ENCODE data around the gene TRIM44.
A peak's percentile ranks its signal among the peaks of the same experiment; 100 is the strongest.
"Not testable (repeated sequence)": the region's sequence is repeated elsewhere in the genome, so short reads cannot be mapped to it uniquely, and the experiment has no call there.

TRIM44 gene

DNA sequence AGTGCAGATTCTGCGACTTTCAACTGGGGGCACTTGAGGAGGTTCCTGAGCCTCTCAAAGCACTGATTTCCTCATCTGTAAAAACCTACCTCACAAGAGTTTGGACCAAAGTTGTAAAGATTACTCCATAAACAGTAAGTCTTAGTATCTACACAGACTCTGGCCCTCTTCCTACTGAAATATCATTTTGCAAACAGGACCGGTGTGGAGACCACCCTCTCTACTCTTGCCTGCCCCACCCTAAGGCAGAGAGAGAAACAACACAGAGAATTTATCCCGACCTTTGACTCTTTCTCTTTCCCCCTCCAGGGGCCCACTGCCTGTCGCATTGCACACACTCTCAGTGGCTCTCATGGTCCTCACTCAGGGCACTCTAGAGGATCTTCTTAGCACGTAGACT lies 163.4 kb downstream of the TRIM44 start:
- no peak for DNase-seq

DNA sequence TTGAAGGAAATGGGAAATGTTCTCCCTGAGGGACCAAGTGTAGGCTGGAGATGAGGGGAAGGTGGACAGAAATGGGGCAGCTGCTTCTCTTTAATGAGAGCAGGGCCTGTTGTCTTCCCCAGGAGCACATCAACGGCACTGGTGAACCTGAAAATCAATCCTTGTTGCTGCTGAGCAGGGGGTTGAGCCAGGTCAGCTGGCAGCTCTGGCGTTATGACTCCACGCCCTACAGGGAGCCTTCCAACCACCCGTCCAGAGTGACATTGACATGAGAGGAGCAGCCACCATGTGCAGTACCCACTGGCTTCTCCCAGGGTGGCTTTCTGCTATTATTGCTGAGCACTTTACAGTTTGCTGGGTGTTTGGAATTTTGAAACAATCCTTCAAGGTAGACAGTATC lies 164.4 kb downstream of the TRIM44 start:
- no peak for DNase-seq

DNA sequence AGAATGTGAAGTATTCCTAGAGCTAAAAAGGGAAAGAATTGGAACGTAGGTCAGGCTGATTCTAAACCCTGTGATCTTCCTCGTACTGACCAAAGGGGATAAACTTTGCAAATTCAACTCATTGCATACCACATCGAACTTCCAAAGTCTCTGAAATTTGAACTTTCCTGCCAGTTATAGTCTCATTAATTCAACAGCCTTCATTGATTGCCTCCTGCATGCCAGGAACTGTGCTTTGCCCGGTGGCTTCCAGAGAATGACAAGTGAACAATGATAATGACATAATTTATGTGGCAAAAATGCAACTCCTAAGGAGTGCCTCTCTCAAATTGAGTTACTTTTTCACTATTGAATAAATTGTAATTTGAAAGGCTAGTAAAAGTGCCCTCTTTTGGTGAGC lies 173.6 kb downstream of the TRIM44 start:
- DNase-seq = no peak

- no peak for DNase-seq
Observed at GRCh38 chr11:35838071-35838470, 175.5 kb downstream of the TRIM44 start.

DNA sequence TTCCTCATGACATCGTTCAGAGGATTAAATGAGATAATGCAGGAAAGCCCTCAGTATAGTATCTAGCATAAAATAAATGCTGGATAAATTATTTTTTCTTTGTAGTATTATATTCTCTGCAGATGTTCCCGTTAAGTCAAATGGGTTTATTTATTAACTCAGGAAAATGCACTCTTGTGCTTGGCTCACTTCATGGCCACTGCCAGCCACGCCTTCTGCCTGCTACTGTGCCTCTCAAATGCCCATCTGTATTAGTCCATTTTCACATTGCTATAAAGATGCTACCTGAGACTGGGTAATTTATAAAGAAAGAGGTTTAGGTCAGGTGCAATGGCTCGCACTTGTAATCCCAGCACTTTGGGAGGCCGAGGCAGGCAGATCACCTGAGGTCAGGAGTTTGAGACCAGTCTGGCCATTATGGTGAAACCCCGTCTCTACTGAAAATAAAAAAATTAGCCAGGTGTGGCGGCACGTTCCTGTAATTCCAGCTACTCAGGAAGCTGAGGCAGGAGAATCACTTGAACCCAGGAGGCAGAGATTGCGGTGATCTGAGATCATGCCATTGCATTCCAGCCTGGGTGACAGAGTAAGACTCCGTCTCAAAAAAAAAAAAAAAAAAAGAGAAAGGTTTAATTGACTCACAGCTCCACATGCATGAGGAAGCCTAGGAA lies 176.3 kb downstream of the TRIM44 start:
- not testable (repeated sequence) for DNase-seq

GRCh38 chr11:35839368-35840161 lies 177.0 kb downstream of the TRIM44 start:
- no peak for DNase-seq

DNA sequence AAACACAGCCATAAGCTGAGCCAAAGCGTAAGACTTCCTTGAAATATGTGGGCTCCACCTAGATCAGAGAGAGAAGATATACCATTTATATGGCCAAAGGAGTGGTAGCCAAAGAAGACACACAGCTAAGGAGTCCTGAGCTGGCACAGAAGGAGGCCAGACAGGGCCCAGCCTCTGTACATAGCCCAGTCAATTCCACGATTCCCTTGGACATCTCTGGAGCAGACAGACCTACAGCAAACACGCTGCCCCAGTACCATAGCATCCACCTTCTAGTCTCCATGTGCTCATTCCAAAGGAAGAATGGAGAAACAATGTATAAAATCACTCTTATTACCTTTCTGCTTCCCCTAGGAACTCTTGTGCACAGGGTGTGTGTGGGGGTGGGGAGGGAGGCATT lies 179.2 kb downstream of the TRIM44 start:
- no peak for DNase-seq

GRCh38 chr11:35842958-35843357 lies 180.4 kb downstream of the TRIM44 start:
- no peak for DNase-seq

DNA sequence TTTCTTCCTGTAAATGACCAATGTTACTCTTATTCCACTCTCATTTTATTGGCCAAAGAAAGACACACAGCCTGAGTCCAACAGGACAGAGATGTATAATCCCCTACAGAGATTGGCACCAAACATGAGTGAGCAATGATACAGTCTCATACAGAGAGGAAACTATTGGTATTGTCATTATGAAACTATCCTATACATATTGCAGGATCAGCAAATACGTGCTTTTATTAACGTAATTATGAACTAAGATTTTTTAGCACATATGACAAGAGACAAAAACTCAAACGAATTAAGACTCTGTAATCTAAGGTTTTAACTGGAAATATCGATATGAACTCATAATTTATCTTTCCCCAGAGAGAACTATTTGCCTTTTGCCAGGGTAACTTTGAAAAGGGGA lies 182.0 kb downstream of the TRIM44 start:
- DNase-seq = no peak

DNA sequence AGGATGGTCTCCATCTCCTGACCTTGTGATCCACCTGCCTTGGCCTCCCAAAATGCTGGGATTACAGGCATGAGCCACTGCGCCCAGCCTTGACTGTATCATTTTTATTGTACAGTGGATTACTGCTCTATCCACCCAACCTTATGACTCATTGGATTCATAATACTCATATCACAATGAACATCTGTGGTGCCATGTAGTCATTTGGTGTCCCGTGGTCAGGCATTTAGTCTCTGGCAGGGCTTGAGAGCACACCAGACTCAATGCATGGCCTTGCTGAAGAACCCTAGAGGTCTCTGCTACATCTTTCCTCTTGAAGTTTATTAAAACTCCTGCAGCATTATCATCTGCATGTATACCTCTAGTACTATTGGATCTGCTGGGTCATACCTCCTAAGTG lies 183.3 kb downstream of the TRIM44 start:
- DNase-seq = no peak

- no peak for DNase-seq
Observed at GRCh38 chr11:35846874-35847273, 184.3 kb downstream of the TRIM44 start.

DNA sequence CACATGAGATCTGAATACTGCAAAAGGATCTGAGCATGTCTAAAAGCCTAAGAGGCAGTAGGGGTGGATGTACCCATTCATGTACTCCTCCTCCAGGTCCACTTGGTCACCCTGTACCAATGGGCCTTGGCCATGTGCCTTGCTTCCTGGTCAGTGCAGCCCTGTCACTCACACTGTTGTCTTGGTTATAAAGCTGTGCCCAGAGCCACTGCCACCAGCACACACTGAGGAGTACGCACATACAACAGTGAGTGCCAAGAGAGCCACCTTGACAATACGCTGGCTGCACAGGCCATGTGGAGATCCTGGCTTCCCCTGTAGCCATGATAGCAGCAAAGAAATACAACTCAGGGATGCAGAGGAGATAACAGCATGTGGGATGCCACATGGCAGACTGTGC lies 184.9 kb downstream of the TRIM44 start:
- DNase-seq = no peak

GRCh38 chr11:35848616-35849015 lies 186.0 kb downstream of the TRIM44 start:
- DNase-seq = no peak

DNA sequence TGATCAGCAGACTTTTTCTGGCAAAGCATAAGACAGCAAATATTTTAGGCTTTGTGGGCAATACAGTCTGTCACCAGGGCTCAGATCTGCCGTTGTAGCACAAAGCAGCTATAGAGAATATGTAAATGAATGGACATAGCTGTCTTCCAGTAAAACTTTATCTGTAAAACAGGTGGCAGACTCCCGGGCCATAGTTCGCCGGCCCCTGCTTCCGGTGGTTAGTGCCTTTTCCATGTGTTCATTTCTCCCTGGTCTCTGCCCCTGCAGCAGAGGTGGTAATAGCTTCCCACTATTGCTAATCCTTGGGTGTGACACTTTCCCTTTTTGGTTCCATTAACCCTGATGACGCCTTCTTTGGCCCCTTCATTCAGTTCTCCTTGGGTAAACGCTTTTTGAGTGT lies 187.6 kb downstream of the TRIM44 start:
- no peak for DNase-seq

DNA sequence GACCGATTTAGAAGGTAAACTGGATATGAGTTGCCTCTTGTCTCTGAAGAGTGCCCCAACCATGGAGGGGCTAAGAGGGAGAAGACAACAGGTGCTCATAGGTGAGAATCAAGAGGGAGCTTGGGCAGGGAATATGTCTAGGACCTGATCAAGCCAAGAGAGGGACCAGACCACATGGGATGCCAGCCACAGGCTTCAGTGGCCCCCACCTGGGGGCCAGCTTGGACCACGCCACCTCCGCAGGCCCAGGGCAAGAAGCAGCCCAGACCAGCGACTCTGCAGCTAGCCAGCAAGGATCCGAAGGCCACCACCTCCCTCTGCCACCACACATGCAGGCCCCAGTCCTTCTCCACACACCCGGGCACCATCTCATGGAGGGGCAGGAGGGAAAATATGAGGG lies 188.8 kb downstream of the TRIM44 start:
- DNase-seq = no peak

- DNase-seq = peak; percentile 62 to 82
Observed at GRCh38 chr11:35852056-35852455, 189.5 kb downstream of the TRIM44 start.

GRCh38 chr11:35853971-35854370 lies 191.4 kb downstream of the TRIM44 start:
- no peak for DNase-seq

- DNase-seq = no peak
Observed at GRCh38 chr11:35855671-35856070, 193.1 kb downstream of the TRIM44 start.

DNA sequence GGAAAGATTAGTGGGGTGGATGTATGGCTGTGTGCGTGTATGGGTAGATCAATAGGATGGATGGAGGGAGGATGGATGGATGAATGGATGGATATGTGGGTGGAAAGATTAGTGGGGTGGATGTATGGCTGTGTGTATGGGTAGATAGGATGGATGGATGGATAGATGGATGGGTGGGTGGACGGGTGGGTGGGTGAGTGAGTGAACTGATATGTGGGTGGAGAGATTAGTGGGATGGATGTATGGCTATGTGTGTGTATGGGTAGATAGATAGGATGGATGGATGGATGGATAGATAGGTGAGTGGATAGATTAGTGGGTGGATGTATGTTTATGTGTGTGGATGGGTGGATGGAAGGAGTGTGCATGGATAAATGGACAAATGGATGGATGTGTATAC lies 193.7 kb downstream of the TRIM44 start:
- DNase-seq = no peak

- no peak for DNase-seq
Observed at GRCh38 chr11:35856756-35857155, 194.2 kb downstream of the TRIM44 start.

GRCh38 chr11:35857922-35858321 lies 195.3 kb downstream of the TRIM44 start:
- no peak for DNase-seq

- no peak for DNase-seq
Observed at GRCh38 chr11:35859301-35859700, 196.7 kb downstream of the TRIM44 start.

- not testable (repeated sequence) for DNase-seq
Observed at GRCh38 chr11:35860194-35860593, 197.6 kb downstream of the TRIM44 start.

DNA sequence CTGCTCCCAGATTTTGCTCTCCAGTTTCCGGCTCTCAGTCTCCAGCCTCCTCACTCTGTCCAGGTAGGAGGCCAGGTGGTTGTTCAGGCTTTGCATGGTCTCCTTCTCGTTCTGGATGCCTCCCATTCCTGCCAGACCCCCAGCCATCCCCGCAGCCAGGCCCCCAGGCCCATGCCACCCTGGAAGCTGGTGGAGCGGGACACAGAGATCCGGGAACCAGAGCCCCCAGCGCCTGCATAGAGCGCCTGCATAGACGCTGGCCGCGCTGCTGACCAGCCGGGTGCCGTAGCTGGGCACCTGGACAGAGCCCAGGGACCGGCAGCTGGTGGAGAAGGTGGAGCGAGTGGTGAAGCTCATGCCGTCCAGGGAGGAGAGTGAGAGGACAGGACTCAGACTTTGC lies 198.6 kb downstream of the TRIM44 start:
- no peak for DNase-seq

- DNase-seq = no peak
Observed at GRCh38 chr11:35862666-35863065, 200.1 kb downstream of the TRIM44 start.

All from Kasumi-1 (cell line).